ENCODE results near the gene ARL5B. TPM values are rescaled to one million over a fixed set of nuclear protein-coding genes. Genes with fewer than 3 reads are reported as not detected.

Gene ARL5B
- polyA plus RNA-seq, 2 of the 4 experiments (the other 2 are of a cell fraction), result 8.8 to 24.5 TPM

GRCh38 chr10:18659125-18659818, at the start of gene ARL5B (continued):
- TF ChIP-seq HMGXB4 (CRISPR knock-in tag; IDR thresholded peaks at IDR 0.05; ENCODE audit: borderline replicate concordance) (no peak), ZSCAN20 (CRISPR knock-in tag; IDR thresholded peaks at IDR 0.05) (no peak), PHF8 (IDR thresholded peaks at IDR 0.05; ENCODE audit: borderline replicate concordance, low read depth) (peak; percentile 86), CHD4 (IDR thresholded peaks at IDR 0.05; ENCODE audit: borderline replicate concordance) (no peak), KDM5A (IDR thresholded peaks at IDR 0.05) (no peak), MAX (IDR thresholded peaks at IDR 0.05) (peak; percentile 67; the same call in 1 of the 2 replicates), USF2 (IDR thresholded peaks at IDR 0.05) (no peak), ATOH8 (CRISPR knock-in tag; IDR thresholded peaks at IDR 0.05; ENCODE audit: low read depth) (no peak), ZFP36 (IDR thresholded peaks at IDR 0.05; ENCODE audit: borderline replicate concordance, partially characterized antibody) (no peak), TP53 (CRISPR knock-in tag; IDR thresholded peaks at IDR 0.05) (no peak), HDAC2 (IDR thresholded peaks at IDR 0.05) (no peak), CTCF (IDR thresholded peaks at IDR 0.05) (no peak), NR3C1 (IDR thresholded peaks at IDR 0.05) (no peak), CBX2 (IDR thresholded peaks at IDR 0.05; ENCODE audit: borderline replicate concordance, low read depth) (no peak), EHMT2 (IDR thresholded peaks at IDR 0.05; ENCODE audit: low read depth) (no peak), POLR2AphosphoS2 (conservative IDR thresholded peaks at IDR 0.05; ENCODE audit: low read length) (no peak), NPAS2 (CRISPR knock-in tag; IDR thresholded peaks at IDR 0.05; ENCODE audit: borderline replicate concordance) (no peak), ZC3H11A (IDR thresholded peaks at IDR 0.05) (no peak), JUN (IDR thresholded peaks at IDR 0.05) (peak; percentile 61 to 89; a peak in 4 of 5 replicates), MYC (IDR thresholded peaks at IDR 0.05; ENCODE audit: borderline replicate concordance, low read length) (peak; percentile 78; the same call in 1 of the 2 replicates), MAZ (IDR thresholded peaks at IDR 0.05; ENCODE audit: borderline replicate concordance, low read depth, low read length) (no peak), HOXB5 (CRISPR knock-in tag; IDR thresholded peaks at IDR 0.05) (peak; percentile 45; the same call in 1 of the 2 replicates), HOXB13 (CRISPR knock-in tag; IDR thresholded peaks at IDR 0.05; ENCODE audit: low read depth) (no peak), MAFK (IDR thresholded peaks at IDR 0.05; ENCODE audit: partially characterized antibody) (no peak), PBX3 (IDR thresholded peaks at IDR 0.05) (0 out of 2 replicates have a peak, but pooled peaks have one; percentile 32)

All from A549 (cell line).